HPDE6-E6E7 (cell line): ENCODE results near the gene ZNF317.
"Not testable (repeated sequence)": the region's sequence is repeated elsewhere in the genome, so short reads cannot be mapped to it uniquely, and the experiment has no call there.

Source experiments
- DNase-seq: peaks from one replicate; pipeline ENCODE4 v3.0.0; 2011; ENCODE audit warnings: missing footprints; ENCODE audit errors: extremely low spot score

Gene ZNF317

DNA sequence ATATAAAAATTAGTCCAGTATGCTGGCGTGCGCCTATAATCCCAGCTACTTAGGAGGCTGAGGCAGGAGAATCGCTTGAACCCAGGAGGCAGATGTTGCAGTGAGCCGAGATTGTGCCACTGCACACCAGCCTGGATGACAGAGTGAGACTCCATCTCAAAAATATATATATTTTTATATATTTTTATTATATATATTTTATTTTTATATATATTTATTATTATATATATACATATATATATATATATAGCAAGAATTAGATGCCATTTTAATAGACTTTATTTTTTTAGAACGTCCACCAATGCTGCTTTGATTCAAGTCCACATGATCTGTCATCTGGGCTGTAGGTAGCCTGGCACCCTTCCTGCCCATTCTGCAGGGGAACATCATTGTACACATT, 35.1 kb downstream of the ZNF317 start:
- DNase-seq = no peak

DNA sequence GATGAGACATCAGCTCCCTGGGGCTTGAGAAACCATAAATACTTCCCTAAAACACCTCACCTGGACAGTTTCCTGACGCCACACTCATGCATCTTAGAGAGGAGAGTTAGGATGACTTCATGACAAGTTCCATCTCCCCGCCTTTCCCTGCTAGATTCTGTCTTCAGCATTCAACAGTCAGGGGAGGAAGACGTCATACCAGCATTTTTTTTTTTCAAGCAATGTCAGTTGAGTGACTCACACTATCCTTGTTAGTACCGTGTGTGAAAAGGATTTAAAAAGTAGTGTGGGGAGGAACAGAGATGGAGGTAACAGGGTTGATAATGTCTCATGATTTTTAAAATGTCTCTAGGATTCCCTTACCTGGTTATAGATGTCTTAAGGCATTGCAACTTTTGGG, 38.7 kb downstream of the ZNF317 start, which contains the start of gene OR7D2:
Gene OR7D2 (plus strand): TSS at position 79 of the 400 bp plus-strand sequence. CDS start 6,803 bp downstream, outside the sequence.
- DNase-seq = no peak

DNA sequence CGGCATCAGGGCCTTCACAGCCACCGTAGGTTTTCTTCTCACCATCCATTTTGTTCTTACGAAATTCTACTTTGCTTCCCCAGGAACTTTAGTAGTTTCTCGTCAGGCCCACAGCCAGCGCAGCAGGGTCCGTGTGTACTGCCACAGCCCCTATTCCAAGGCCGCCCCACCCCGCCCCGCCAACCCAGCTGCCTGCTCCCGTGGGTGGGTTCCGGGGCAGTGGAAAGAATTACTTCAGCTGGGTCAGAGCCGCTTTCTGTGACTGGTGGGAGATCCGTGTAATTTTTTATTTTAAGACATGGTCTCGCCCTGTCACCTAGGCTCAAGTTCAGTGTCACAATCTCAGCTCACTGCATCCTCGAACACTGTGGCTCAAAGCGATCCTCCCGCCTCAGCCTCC, 42.8 kb downstream of the ZNF317 start:
- no peak for DNase-seq

DNA sequence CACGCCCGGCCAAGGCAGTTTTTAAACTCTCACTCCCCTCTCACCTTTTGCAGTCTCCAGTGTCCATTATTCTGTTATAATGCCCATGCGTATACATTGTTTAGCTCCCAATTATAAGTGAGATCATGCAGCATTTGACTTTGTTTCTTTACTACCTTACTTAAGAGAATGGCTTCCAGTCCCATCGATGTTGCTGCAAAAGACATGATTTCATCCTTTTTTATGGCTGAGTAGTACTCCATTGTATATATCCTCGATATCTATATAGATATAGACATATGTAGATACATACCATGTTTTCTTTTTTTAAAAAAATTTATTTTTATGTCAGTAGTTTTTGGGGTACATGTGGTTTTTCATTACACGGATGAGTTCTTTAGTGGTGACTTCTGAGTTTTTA, 47.0 kb downstream of the ZNF317 start:
- DNase-seq = no peak

DNA sequence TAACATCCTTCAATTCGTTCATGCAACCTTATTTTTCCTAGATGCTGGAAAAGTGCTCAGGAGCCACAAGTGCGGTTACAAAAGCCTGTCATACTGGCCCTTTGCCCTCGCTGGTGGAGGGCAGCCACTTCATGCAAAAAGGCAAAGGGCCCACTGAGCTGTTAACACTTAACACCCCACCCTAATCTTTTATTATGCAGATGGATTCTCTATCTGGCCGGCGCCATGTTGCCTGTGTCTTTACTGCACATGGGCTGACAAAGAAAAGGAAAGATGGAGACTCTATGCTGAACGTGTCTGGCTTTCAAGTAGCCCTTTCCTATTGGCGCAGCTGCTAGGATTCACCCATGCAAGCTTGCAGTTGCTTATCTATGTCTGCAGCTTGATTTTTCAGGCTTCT, 49.3 kb downstream of the ZNF317 start:
- no peak for DNase-seq

DNA sequence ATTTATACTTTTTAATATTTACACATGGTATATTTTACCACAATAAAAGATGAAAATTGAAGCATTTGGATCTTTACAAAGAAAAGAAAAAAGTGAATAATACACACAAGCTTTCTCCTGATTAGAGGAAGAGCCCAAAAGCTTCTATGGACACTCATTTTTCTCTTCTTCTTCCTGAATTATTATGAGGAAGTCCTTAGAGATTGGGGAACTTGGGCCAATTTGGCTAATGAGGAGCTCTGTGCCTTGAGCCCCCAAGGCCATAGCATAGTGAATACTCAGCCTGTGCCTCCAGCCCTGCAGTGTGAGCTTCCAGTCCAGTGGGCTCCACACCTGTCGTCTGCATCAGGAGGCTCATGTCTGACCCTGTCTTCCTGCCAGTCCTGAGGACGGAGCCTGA, 57.8 kb downstream of the ZNF317 start:
- DNase-seq = not testable (repeated sequence)

DNA sequence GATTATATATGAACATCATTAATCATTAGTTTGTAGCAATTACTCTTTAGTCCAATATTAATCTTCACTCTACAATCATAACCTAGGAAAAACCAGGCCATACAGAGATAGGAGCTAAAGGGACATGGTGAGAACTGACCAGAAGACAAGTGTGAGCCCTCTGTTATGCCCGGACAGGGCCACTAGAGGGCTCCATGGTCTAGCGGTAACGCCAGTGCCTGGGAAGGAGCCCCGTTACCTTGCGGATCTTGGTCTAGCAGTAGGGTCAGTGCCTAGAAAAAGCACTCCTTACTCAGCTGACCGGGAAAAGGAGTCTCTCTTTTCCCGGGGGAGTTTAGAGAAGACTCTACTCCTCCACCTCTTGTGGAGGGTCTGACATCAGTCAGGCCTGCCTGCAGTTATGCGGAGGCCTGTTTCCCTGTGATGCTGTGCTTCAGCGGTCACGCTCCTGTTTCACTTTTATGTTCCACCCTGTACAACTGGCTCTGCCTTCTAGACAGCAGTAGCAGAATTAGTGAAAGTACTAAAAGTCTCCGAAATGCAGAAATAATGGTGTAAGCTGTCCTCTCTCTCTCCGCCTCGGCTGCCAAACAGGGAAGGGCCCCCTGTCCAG, 65.4 kb downstream of the ZNF317 start:
- peak; percentile 27 for DNase-seq
